GM08714 (cell line): ENCODE results near the gene PCDHA6.
"Not testable (repeated sequence)": the region's sequence is repeated elsewhere in the genome, so short reads cannot be mapped to it uniquely, and the experiment has no call there.

Source experiments
- H3K4me3 ChIP-seq: fragments of 200-500 bp; sonication (Bioruptor generic); 2 replicates; pipeline ENCODE4 v1.5.1; 2014; ENCODE audit warnings: mild to moderate bottlenecking, low read length, inconsistent platforms
- ZNF274 ChIP-seq: IDR thresholded peaks from 2 replicates; pipeline ENCODE4 v1.6.1; 2012; ENCODE audit warnings: mild to moderate bottlenecking, low read depth, low read length

The PCDHA6 gene

DNA sequence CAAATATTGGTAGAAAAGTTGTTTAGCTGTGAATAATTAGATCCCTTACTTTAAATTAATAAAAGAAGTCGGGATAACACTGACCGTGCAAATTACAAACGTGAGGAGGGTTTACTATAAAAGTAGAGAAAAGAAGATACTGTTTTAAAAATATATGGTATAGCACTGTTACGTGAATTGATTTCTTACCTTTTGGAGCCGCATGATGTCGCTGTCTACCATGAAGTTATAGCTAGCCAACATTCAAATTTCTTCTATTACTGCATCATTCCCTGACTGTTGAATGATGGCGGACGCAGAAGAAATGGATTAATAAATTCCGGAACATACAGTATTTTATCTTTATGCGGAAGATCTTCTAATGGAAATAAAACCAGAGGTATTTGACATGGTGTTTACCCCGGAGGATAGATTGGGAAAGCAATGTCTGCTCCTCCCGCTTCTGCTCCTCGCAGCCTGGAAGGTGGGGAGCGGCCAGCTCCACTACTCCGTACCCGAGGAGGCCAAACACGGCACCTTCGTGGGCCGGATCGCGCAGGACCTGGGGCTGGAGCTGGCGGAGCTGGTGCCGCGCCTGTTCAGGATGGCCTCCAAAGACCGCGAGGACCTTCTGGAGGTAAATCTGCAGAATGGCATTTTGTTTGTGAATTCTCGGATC lies at the start of gene PCDHA6:
PCDHA6 (plus strand) TSS at position 257 of the 658 bp plus-strand sequence; CDS start at position 389, 132 bp downstream.
- H3K4me3 ChIP-seq: no peak within 1 kb of the TSS

DNA sequence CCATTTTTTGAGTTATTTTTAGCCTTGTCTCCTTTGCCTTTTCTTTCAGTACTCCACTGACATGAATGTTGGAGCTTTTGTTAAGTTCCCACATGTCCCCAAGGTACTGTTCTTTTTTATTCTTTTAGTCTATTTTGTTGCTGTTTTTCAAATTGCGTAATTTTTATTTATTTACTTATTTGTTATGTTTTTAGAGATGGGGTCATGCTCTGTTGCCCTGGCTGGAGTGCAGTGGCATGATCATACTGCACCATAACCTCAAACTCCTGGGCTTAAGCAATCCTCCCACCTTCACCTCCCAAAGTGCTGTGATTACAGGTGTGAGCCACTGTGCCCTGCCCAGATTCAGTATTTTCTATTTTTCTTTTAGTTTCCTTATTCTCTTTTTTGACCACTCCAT lies 47.2 kb upstream of the PCDHA6 start:
- TF ChIP-seq ZNF274: no peak
- H3K4me3 ChIP-seq: no peak overlapping the region

More for the DNA sequence above, at the start of gene PCDHA6:
- TF ChIP-seq ZNF274: no peak

GRCh38 chr5:140785905-140786686 lies 41.7 kb upstream of the PCDHA6 start, which contains the start of gene PCDHA1:
Gene PCDHA1, plus strand, starts transcription at chr5:140786140.
- no peak for TF ChIP-seq ZNF274
- no peak within 1 kb of the TSS for H3K4me3 ChIP-seq

GRCh38 chr5:140787422-140787821 lies 40.3 kb upstream of the PCDHA6 start:
- H3K4me3 ChIP-seq: not testable (repeated sequence)

DNA sequence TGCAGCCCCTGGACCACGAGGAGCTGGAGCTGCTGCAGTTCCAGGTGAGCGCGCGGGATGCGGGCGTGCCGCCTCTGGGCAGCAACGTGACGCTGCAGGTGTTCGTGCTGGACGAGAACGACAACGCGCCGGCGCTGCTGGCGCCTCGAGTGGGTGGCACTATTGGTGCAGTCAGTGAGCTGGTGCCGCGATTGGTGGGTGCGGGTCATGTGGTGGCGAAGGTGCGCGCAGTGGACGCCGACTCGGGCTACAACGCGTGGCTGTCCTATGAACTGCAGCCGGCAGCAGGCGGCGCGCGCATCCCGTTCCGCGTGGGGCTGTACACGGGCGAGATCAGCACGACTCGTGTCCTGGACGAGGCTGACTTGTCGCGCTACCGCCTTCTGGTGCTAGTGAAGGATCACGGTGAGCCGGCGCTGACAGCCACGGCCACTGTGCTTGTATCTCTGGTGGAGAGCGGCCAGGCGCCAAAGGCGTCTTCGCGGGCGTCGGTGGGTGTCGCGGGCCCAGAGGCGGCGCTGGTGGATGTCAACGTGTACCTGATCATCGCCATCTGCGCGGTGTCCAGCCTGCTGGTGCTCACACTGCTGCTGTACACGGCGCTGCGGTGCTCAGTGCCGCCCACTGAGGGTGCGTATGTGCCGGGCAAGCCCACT lies 39.8 kb upstream of the PCDHA6 start:
- H3K4me3 ChIP-seq: not testable (repeated sequence)

DNA sequence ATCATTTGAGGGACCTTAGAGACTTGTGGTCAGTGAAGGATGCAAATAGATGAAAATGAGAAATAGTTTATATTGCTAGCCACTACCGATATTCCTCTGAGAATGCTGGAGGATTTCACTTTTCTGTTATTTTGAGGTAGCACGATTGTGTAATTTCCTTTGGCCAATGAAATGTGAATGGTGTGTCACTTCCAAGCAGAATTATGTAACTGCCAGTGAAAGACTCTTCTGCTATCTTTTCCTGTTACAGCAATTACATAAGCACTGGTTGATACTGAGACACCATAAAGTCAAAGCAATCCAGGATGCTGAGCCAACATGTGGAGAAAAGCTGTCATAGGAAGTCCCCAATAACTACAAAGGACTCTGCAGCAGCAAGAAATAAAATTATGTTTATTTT lies 36.7 kb upstream of the PCDHA6 start:
- no peak for TF ChIP-seq ZNF274
- no peak overlapping the region for H3K4me3 ChIP-seq

DNA sequence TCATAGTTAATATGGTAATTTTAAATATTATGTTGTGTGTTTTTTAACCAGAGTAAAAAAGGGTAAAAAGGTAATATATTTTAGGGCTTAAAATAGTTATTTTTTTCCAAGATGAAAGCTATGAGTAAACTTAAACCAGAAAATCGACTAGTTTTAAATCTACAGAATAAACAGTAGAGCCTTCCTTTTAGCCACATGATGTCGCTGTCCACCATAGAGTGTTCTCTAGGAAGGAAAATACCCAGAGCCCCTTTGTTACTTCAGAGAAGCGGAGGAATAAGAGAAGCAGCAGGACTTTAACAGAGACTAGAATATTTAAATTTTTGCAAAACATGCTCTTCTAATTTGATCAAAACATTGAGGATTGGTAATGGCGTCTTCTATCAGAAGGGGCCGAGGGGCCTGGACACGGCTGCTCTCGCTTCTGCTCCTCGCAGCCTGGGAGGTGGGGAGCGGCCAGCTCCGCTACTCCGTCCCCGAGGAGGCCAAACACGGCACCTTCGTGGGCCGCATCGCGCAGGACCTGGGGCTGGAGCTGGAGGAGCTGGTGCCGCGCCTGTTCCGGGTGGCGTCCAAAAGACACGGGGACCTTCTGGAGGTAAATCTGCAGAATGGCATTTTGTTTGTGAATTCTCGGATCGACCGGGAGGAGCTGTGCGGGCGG lies 33.0 kb upstream of the PCDHA6 start, which contains the start of gene PCDHA2:
PCDHA2 (plus strand) TSS at position 258 of the 664 bp plus-strand sequence.
- H3K4me3 ChIP-seq: no peak within 1 kb of the TSS
- no peak for TF ChIP-seq ZNF274

- no peak for TF ChIP-seq ZNF274
- no peak overlapping the region for H3K4me3 ChIP-seq
Measured at GRCh38 chr5:140795259-140795641, 32.5 kb upstream of the PCDHA6 start.

GRCh38 chr5:140796072-140796717 lies 31.6 kb upstream of the PCDHA6 start:
- not testable (repeated sequence) for H3K4me3 ChIP-seq

DNA sequence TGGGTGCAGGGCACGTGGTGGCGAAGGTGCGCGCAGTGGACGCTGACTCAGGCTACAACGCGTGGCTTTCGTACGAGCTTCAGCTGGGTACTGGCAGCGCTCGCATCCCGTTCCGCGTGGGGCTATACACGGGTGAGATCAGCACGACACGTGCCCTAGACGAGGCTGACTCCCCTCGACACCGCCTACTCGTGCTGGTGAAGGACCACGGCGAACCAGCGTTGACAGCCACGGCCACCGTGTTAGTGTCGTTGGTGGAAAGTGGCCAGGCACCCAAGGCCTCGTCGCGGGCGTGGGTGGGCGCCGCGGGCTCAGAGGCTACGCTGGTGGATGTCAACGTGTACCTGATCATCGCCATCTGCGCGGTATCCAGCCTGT lies 31.1 kb upstream of the PCDHA6 start:
- TF ChIP-seq ZNF274: no peak
- H3K4me3 ChIP-seq: no peak overlapping the region

- no peak within 1 kb of the TSS for H3K4me3 ChIP-seq
- no peak for TF ChIP-seq ZNF274
Measured at GRCh38 chr5:140800816-140801493, 26.8 kb upstream of the PCDHA6 start, which contains the start of gene PCDHA3. Gene PCDHA3, plus strand, starts transcription at chr5:140801057.

GRCh38 chr5:140801494-140801841 lies 26.3 kb upstream of the PCDHA6 start:
- TF ChIP-seq ZNF274: no peak
- no peak overlapping the region for H3K4me3 ChIP-seq

DNA sequence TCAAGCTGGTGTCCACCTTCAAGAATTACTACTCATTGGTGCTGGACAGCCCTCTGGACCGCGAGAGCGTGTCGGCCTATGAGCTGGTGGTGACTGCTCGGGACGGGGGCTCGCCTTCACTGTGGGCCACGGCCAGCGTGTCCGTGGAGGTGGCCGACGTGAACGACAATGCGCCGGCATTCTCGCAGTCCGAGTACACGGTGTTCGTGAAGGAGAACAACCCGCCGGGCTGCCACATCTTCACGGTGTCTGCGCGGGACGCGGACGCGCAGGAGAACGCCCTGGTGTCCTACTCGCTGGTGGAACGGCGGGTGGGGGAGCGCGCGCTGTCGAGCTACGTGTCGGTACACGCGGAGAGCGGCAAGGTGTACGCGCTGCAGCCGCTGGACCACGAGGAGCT lies 25.4 kb upstream of the PCDHA6 start:
- H3K4me3 ChIP-seq: not testable (repeated sequence)
